ENCODE measurements around the gene KAZN.

GRCh38 chr1:14654554-14654953, 56.1 kb downstream of the KAZN start:
- TF ChIP-seq EZH2 (IDR thresholded peaks at IDR 0.05; ENCODE audit: borderline replicate concordance, low read length) (no peak), CTCF (IDR thresholded peaks at IDR 0.05; ENCODE audit: low read length) (no peak)
